ENCODE results near the gene USP49. TPM values are rescaled to one million over a fixed set of nuclear protein-coding genes. Genes with fewer than 3 reads are reported as not detected.

The USP49 gene
- total and polyA plus RNA-seq, 2 of the 13 experiments (the other 11 are each of a cell fraction or from before 2014, with no cell fraction given): 2.9 to 4.3 TPM

DNA sequence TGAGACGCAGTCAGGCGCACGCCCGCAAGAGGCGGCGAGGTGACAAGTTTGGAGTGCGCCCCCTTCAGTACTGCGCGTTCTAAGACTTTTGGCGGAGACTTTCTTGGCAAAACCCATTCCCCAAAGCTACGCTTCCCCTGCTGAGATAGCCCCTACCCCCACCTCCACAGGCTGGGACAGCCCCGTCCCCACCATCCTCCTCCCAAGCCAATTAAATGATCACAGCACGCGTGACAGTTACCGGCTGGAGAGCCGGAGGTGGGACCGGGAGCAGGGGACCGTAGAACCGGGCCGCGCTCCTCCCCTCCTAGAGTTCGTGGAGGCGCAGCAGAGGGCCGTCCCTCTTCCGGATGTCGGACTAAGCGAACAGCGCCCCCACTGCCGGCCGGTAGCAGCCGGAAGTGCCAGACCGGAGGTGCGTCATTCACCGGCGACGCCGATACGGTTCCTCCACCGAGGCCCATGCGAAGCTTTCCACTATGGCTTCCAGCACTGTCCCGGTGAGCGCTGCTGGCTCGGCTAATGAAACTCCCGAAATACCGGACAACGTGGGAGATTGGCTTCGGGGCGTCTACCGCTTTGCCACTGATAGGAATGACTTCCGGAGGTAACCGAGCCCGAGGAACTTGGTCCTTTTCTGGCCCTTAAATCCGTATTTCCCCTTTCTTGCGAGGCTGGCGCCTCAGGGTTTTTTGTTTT is 107.8 kb downstream of the USP49 start, which contains the start of gene TOMM6 (continued):
- TF ChIP-seq, protein P1, sequence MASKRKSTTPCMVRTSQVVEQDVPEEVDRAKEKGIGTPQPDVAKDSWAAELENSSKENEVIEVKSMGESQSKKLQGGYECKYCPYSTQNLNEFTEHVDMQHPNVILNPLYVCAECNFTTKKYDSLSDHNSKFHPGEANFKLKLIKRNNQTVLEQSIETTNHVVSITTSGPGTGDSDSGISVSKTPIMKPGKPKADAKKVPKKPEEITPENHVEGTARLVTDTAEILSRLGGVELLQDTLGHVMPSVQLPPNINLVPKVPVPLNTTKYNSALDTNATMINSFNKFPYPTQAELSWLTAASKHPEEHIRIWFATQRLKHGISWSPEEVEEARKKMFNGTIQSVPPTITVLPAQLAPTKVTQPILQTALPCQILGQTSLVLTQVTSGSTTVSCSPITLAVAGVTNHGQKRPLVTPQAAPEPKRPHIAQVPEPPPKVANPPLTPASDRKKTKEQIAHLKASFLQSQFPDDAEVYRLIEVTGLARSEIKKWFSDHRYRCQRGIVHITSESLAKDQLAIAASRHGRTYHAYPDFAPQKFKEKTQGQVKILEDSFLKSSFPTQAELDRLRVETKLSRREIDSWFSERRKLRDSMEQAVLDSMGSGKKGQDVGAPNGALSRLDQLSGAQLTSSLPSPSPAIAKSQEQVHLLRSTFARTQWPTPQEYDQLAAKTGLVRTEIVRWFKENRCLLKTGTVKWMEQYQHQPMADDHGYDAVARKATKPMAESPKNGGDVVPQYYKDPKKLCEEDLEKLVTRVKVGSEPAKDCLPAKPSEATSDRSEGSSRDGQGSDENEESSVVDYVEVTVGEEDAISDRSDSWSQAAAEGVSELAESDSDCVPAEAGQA (IDR thresholded peaks at IDR 0.05; ENCODE audit: low read depth): peak; percentile 94
- TF ChIP-seq, protein P1 (CRISPR knock-in tag; IDR thresholded peaks at IDR 0.05; ENCODE audit: borderline replicate concordance): no peak
- 0 out of 2 replicates have a peak, but pooled peaks have one; percentile 8 for TF ChIP-seq MTERF4 (CRISPR knock-in tag; IDR thresholded peaks at IDR 0.05)
- TF ChIP-seq, protein P2, sequence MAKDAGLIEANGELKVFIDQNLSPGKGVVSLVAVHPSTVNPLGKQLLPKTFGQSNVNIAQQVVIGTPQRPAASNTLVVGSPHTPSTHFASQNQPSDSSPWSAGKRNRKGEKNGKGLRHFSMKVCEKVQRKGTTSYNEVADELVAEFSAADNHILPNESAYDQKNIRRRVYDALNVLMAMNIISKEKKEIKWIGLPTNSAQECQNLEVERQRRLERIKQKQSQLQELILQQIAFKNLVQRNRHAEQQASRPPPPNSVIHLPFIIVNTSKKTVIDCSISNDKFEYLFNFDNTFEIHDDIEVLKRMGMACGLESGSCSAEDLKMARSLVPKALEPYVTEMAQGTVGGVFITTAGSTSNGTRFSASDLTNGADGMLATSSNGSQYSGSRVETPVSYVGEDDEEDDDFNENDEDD (CRISPR knock-in tag; IDR thresholded peaks at IDR 0.05; ENCODE audit: borderline replicate concordance): peak; percentile 68; the same call in 1 of the 2 replicates
- peak; percentile 58; the same call in 1 of the 2 replicates for TF ChIP-seq NFAT5 (CRISPR knock-in tag; IDR thresholded peaks at IDR 0.05)
- TF ChIP-seq ZGPAT (CRISPR knock-in tag; IDR thresholded peaks at IDR 0.05): peak; percentile 97
- peak; percentile 38; the same call in 1 of the 2 replicates for TF ChIP-seq ZBTB3 (CRISPR knock-in tag; IDR thresholded peaks at IDR 0.05; ENCODE audit: borderline replicate concordance, low read depth)
